ENCODE measurements around the gene FGG. TPM values are rescaled to one million over a fixed set of nuclear protein-coding genes. Genes with fewer than 3 reads are reported as not detected.

The FGG gene
- total and polyA plus RNA-seq, 2 donors (not counting 3 experiments of a cell fraction or from before 2014, with no cell fraction given): not detected

DNA sequence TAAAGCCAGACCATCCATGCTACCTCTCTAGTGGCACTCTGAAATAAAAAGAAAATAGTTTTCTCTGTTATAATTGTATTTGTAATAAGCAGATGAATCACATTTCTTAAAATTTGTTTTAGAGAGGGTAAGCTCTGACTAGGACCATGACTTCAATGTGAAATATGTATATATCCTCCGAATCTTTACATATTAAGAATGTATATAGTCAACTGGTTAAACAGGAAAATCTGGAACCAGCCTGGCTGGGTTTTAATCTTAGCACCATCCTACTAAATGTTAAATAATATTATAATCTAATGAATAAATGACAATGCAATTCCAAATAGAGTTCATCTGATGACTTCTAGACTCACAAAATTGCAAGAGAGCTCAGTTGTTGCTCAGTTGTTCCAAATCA, 48.1 kb downstream of the FGG start:
- Histone ChIP-seq H3K4me1 (ENCODE audit: control insufficient read depth, extremely low read depth, insufficient read depth, low read length) (no peaks in the 10 kb centered on the region), H3K4me3 (replicated peaks in 1 of 3; ENCODE audit: insufficient read depth in 1 of 3, low read depth in 1 of 3, low read length in 3 of 3) (no peak overlapping the region), H3K9me1 (replicated peaks; ENCODE audit: control insufficient read depth, extremely low read depth, insufficient read depth, low read length) (no peaks in the 10 kb centered on the region), H3K9ac (replicated peaks; ENCODE audit: extremely low read depth, insufficient read depth, low read length) (no peak overlapping the region), H3K79me2 (ENCODE audit: control insufficient read depth, insufficient read depth, low read length) (no peaks in the 10 kb centered on the region), H2AFZ (ENCODE audit: low read depth, low read length) (no peak overlapping the region), H4K20me1 (replicated peaks; ENCODE audit: control insufficient read depth, extremely low read depth, insufficient read depth, low read length) (no peaks in the 10 kb centered on the region), H3K27ac (ENCODE audit: insufficient read depth, low read depth, low read length) (no peak overlapping the region), H3K4me2 (ENCODE audit: insufficient read depth, low read length) (no peak overlapping the region), H3K27me3 (ENCODE audit: control insufficient read depth in 2 of 2, insufficient read depth in 2 of 2, low read length in 2 of 2) (peaks cover 0 to 10% of the 10 kb centered on the region in 2 experiments), H3K9me3 (replicated peaks; ENCODE audit: control insufficient read depth, insufficient read depth, low read length) (no peaks in the 10 kb centered on the region), H3K36me3 (ENCODE audit: control insufficient read depth in 2 of 2, extremely low read depth in 1 of 2, insufficient read depth in 2 of 2, low read length in 2 of 2) (no peaks in the 10 kb centered on the region)
- intact Hi-C loops (cut with micrococcal nuclease): no loop called here
- no peak for TF ChIP-seq GATA2 (IDR thresholded peaks at IDR 0.05; ENCODE audit: insufficient read depth, insufficient read length, low read depth, low read length)
- TF ChIP-seq POLR2A (IDR thresholded peaks at IDR 0.05; ENCODE audit: low read depth, low read length): no peak
- TF ChIP-seq, protein P1, sequence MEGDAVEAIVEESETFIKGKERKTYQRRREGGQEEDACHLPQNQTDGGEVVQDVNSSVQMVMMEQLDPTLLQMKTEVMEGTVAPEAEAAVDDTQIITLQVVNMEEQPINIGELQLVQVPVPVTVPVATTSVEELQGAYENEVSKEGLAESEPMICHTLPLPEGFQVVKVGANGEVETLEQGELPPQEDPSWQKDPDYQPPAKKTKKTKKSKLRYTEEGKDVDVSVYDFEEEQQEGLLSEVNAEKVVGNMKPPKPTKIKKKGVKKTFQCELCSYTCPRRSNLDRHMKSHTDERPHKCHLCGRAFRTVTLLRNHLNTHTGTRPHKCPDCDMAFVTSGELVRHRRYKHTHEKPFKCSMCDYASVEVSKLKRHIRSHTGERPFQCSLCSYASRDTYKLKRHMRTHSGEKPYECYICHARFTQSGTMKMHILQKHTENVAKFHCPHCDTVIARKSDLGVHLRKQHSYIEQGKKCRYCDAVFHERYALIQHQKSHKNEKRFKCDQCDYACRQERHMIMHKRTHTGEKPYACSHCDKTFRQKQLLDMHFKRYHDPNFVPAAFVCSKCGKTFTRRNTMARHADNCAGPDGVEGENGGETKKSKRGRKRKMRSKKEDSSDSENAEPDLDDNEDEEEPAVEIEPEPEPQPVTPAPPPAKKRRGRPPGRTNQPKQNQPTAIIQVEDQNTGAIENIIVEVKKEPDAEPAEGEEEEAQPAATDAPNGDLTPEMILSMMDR (IDR thresholded peaks at IDR 0.05; ENCODE audit: extremely low read depth in 1 of 2, insufficient read depth in 1 of 2, low read depth in 1 of 2, low read length in 2 of 2): no peak
- no peak for TF ChIP-seq MYC (IDR thresholded peaks at IDR 0.05; ENCODE audit: low read depth, low read length)
- TF ChIP-seq POLR2AphosphoS5 (IDR thresholded peaks at IDR 0.05; ENCODE audit: insufficient read depth, low read depth, low read length): no peak
- TF ChIP-seq JUN (IDR thresholded peaks at IDR 0.05; ENCODE audit: borderline replicate concordance, insufficient read depth, insufficient read length, low read depth): no peak
- POLR2A ChIA-PET: no interaction called here
- dilution Hi-C loops (cut with MboI; ENCODE audit: extremely low pct_ligation_motif_present, low sequenced_read_pairs): no loop called here
- DNase-seq (ENCODE audit: low read depth, low spot score) (no peak), FAIRE-seq (no peak)
- CTCF ChIA-PET: interaction anchor here (1.6 kb wide), 1 partner anchor 11 kb away, joined by 4 read pairs; no protein-coding TSS in a partner anchor
- no TSS peak for BruUV-seq (replicated peaks)
